NCI-H2081 (cell line): ENCODE data around the gene TRAK1.
"Not testable (repeated sequence)": the region's sequence is repeated elsewhere in the genome, so short reads cannot be mapped to it uniquely, and the experiment has no call there.

Experiments used
- DNase-seq, 2 experiments: peaks; one replicate each; lab custom pipeline; 2025; lab: John Stamatoyannopoulos, UW

The TRAK1 gene, protein sequence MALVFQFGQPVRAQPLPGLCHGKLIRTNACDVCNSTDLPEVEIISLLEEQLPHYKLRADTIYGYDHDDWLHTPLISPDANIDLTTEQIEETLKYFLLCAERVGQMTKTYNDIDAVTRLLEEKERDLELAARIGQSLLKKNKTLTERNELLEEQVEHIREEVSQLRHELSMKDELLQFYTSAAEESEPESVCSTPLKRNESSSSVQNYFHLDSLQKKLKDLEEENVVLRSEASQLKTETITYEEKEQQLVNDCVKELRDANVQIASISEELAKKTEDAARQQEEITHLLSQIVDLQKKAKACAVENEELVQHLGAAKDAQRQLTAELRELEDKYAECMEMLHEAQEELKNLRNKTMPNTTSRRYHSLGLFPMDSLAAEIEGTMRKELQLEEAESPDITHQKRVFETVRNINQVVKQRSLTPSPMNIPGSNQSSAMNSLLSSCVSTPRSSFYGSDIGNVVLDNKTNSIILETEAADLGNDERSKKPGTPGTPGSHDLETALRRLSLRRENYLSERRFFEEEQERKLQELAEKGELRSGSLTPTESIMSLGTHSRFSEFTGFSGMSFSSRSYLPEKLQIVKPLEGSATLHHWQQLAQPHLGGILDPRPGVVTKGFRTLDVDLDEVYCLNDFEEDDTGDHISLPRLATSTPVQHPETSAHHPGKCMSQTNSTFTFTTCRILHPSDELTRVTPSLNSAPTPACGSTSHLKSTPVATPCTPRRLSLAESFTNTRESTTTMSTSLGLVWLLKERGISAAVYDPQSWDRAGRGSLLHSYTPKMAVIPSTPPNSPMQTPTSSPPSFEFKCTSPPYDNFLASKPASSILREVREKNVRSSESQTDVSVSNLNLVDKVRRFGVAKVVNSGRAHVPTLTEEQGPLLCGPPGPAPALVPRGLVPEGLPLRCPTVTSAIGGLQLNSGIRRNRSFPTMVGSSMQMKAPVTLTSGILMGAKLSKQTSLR

DNA sequence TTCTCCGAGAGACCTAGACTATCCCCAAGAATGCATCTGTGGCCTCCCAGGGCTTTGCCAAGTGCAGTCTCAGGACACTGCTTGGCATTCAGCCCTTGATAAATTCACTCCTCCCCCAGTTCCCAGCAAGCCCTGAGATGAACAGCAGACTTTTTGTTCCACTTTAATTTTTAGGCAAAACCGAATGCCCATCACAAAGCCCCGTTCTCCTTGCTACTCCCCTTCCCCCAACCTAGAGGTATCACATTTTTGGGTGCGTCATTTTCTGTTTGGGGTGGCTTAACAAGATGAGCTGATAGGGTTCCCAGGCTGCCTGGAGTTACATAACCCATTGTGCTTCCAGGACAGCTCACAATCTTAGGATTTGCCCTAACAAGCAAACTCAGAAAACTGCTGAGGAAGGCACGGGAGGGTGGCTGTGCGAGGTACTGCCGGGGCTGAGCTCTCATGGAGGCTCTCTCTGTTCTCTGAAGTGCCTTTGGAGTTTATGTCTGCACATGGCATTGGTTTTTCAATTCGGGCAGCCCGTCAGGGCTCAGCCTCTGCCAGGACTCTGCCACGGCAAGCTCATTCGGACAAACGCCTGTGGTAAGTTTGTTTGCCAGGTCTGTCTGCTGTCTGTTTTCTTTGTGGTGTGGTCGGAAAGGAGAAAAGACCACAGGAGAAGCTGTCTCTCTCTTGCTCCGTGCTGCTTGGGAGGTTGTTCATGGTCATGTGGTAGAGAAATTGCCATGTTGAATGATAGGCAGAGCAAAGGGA is at the start of gene TRAK1:
TRAK1 (plus strand) TSS at position 385 of the 759 bp plus-strand sequence; CDS start at position 498, 113 bp downstream.
- no peak for DNase-seq

DNA sequence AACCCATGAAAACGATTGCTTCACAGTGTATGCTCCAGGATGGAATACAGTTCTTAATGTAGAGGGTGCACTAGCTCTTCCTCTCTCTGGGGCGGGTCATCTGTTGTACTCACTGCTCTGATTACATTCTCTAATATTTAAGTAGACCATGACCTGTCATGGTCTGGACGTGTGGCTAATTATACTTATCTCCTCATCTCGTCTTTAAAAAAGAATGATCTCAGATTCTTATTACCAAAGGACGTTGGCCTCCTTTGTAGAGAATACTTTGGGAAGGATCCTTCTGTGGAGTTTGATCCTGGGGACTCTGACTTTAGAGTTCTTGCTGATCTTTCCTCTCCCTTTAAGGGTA is 48.4 kb upstream of the TRAK1 start:
- DNase-seq = no peak

DNA sequence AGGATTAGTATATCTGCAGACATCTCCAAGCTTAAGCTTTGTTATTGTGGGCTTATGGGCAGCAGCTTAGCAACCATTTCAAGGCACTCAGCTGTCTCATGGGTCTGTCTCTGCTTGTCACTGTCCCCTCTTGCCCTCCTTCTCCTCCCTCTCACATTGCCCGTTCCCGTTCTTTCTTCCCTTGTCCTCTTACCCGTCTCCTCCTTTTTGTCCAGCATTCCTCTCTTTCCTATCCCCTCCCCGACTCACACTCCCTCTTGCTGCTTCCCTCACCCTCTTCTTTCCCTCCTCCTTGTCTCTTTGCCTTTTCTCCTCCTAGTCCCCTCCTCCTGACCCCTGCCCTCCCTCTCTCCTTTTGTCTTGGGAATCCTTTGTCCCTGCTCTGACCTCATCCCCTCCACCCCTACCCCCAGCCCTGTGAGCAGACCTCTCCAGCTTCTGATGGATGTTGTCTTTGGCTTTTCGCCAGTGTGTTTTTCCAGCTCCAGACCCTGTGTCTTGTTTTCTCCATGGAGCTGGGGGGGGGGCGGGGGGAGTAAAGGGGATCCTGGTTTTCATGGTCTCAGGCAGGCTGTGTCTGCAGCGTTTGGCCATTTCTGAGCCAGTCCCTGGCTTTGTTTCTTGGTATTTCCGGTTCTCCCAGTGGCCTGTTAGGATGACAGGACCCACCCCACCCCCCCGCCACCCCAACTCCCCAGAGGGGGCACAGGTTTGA is 47.9 kb upstream of the TRAK1 start:
- peak; percentile 26 to 39 for DNase-seq

DNA sequence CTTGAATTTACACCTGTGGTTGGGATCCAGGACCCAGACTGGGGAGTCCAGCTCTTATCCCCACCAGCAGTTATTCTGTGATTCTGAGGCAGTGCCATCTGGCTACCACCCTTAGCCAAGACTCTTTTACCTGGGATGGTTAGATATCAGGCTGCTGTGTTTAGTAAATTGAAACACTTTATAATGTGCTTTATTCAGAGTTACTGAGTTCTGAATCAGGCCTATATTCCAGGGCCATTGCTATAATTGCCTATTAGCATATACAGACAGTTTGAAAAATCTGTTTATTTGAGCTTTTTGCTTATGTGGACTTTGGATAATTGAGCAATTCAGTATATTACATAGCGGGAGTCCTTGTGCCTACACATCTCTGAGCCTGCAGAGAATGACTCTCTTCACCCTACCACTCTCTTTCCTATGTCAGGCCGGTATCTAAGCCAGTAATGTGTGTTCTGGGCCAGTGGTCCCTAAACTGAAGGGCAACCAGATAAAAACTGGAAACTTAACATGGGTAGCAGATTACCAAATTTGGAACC is 45.4 kb upstream of the TRAK1 start:
- DNase-seq = no peak

DNA sequence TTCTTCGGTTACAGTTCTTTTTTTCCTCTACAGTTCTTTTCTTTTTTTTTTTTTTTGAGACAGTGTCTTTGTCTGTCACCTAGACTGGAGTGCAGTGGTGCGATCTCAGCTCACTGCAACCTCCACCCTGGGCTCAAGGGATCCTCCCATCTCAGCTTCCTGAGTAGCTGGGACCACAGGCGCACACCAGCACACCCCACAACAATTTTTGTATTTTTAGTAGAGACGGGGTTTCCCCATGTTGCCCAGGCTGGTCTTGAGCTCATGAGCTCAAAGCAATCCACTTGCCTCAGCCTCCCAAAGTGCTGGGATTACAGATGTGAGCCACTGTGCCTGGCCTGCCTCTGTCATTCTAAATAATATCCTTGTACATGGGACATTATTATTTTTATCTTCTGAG is 42.6 kb upstream of the TRAK1 start:
- DNase-seq = not testable (repeated sequence)

DNA sequence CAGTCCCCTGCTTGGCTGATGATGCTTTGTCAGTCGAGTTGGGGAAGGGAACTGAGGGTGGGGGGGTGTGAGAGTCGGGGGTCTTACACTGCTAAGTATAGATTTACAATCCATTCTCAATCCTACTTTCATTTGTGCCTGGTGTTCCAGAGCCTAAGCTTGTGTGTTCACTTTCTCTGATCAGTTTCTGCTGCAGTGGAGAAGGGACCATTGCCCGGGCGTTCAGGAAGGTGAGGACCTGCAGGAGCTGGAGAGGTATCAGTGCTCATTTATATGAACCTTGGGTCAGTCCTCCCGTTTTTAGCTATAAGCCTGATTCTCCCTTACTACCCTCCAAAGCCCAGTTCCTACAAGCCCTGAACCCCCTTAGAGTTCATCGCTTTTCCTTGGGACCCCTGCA is 41.0 kb upstream of the TRAK1 start:
- DNase-seq = no peak

DNA sequence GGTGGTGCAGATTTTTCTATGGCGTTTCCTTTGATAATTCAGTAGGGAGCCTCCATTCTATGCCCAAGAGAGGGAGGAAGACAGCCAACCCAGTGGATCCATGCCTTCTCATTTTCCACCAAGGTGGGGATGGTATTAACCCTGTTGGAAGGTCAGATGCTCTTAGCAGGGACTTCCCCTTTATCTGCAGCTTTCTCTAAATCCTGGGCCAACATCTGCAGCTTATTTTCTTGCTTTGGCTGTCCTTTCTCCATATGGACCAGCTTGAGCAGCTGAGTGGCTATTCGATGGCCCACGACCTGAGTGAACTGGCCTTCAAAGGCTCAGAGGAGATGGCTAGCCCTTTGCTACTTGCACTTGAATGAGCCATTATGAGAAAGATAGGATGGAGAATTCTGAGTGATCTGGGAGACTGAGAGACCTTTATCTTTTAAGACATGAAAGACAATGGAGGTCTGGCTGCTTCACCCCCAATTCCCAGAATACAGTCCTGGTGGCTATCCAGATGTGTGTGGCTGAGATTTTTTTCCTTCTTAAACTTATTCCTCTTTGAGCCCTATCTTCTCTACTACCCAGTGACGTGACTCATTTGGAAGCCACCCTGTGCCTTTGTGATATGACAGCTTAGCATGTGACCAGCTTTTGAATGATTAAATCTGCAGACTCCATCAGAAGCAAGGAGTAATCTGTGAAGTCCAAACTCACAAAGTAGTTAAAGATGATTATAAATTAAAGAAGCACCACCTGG is 39.6 kb upstream of the TRAK1 start:
- DNase-seq = no peak

DNA sequence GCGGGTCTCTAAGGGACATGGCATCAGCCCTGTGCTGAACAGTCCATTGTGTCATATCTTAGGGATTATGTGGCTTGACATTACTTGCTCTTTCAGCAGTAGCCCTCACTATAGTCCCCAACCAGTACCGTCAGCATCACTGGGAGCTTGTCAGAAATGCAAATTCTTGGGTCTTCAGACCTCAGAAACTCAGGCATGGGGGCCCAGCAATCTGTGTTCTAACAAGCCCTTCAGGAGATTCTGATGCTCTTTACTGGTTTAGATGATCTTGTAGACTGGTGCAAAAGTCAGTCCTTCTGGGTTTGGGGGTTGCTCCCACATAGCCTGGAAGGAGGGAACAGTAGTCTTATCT is 39.0 kb upstream of the TRAK1 start:
- no peak for DNase-seq

DNA sequence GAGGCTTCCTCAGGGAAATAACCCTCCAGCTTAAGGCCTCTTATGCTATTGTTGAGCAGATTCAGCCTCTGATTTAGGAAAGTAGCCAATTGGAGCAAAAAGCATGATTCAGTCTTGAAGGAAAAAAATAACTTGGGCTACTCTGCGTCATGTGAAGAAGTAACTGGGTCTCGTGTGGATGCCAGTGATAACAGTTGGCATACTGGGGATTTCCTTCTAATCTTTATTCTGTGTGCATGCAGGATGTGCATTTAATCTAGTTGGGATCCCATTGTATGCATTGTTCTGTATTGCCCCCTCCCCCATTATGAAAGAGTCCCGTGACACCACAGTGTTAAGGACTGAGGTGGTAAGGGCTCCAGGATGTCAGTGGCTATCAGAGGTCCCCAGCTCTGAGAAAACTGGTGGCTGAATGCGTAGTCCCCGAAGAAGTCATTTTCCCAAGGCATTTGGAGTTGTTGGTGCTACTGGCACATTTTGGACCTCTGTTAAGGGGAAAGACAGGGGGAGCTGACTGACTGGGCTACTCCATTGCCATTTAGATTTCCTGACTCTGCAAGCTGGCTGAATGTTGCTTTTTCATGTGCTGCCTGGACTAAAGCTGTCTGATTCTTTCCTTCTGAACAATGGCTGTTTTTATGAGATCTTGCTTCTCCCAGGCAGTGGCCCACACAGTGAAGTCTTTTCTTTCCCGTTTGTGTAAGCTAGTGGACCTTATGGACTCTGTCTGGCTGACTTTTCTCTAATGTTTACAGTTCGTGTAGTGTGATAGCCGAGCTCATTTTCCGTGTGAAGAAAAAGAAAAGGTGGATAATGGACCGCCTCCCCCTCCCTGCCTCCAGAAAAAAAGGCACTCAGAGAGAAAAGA is 38.4 kb upstream of the TRAK1 start:
- DNase-seq = no peak

DNA sequence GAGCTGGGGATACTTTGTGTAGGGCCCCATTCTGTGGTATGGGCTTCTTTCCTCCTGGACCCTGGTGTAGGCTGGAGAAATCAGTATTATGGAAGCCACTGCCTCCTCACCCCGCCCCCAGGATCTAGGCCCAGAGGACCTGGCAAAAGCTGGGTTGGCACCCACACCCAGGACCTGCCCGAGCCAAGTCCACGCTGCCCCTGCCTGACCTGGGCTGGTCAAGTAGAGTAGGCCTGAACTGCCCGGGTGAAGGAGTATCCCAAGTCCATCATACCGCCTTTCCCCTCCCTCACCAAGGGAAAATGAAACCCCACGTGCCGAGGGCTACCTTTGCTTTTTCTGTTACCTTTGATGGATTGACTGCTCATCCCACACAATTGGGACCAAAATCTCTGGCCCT is 37.7 kb upstream of the TRAK1 start:
- DNase-seq = no peak

DNA sequence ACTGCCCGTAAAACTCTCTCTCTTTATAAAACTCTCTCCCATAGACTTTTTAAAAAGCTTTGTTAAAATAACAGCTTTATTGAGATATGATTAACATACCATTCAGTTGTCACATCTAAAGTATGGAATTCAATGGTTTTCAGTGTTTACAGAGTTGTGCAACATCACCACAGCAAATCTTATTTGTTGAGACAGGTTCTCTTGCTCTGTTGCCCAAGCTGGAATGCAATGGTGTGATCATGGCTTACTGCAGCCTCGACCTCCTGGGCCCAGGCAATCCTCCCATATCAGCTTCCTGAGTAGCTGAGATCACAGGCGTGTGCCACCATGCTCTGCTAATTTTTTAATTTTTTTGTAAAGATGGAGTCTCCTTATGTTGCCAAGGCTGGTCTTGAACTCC is 35.9 kb upstream of the TRAK1 start:
- DNase-seq = no peak

DNA sequence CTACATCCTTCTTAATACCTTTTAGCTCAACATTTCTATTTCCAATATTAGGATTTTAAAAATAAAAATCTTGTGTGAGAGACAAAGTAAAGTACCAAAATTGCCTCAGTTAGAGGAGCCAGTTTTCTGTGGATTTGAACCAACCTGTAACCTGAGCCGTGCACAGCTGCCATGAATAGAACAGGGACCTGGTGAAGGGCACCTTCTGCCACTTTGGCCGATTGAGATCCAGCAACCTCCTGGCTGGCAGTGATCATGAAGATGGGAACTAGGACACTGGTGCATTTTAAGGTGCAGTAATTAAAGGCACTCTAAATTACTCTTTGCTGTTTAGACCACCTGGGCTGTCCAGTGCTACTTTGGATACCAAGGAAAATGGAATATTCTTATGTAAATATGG is 34.3 kb upstream of the TRAK1 start:
- no peak for DNase-seq

DNA sequence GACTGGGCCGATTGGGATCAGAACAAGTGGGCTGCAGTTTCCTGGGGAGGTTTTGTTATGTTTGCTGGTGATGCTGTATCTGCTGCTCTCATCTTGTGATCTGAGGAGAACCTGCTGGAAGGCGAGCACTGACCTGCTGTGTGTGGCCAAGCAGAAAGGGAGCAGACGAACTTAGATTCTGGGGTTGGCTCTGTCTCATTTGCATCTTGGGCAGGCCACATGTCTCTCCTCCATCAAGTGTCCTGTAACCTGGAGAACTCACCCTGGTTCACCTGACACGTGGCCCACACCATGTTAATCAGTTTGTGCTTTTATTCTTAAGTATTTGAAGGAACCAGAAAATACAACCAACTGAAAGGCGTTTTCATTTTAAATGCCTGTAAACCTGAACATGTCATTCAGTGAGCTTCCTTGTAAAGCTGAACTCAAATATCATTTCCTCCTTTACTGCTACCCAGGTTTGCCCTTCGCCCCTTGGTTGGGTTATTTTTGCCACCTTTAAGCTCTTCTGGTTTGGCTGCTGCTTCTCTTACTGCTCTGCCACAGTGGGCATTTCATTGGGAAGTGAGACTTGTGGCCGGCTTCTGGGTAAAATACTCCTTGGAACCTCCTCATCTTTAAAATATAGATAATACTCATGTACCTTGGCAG is 33.5 kb upstream of the TRAK1 start:
- DNase-seq = no peak

DNA sequence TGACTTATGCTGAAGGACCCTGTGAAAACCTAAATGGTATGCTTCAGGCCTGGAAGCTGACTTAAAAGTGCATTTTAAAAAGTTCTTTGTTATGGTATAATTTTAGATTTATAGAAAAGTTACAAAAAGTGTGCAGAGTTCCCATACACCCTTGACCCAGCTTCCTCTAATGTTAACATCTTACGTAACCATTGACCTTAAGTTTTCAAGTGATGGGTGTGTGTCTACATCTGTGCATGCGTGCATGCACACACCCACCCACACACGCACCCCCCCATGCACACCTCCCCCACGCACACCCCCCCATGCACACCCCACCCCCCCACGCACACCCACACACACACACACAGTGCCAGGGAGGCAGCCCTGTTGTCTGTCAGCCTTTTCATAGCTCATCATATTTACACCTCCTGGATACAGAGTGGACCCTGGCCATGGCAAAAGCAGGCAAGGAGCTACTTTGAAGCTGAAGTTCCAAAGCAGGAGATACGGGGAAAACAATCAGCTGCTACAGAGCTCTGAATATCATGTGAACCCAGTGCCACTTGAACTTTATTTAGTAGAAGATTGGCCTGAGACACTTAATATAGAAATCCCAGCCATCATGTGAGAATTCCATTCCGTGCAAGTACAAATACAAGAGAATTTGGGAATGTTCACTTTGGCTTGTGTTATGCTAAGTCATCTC is 30.0 kb upstream of the TRAK1 start:
- DNase-seq = no peak

DNA sequence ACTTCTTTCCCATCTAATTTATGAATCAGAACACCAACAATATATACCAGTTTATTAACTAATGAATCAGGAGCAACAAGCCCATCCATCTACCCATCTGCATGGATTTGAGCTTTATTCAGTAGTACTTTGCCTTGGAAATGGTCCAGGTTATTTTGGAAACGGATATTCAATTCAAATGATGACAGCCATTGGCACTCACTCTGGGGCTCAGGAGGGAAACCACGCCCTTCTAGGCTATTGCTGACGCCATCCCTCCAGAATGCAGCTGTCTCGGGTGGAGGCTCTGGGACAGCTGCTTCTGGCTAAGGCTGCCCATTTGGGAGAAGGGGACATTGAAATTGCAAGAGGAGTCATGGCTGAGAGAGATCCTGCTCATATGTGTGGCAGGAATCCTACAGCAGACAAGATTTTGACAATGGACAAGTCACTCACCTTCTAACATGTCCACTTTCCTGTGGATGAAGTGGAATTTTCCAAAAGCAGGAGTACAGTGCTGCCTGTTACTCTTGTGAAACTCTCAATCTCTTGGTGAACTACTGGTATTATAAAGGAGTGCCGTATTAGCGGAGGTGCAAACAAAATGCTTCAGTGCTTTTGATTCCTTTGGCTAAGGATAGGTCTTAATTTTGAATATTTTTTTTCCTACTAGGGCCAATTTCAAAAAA is 29.3 kb upstream of the TRAK1 start:
- DNase-seq = no peak

DNA sequence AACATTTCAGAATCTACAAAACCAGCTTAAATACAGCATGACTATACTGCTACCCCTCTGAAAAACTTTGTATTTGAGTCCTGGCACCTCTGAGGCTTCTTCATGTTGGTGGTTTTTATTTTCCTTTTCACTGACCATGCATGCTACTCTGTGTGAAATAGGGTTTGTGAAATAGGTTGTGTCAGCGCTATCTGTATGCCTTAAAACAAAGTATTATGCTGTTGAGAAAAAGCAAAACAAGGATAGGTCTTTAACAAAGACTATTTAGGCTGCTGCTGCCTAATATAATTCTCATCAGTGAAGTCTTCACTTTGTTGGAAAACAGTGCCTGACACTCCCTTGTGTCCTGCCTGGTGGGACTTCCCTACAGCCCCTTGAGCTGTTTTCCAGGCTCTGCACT is 28.7 kb upstream of the TRAK1 start:
- DNase-seq = no peak

DNA sequence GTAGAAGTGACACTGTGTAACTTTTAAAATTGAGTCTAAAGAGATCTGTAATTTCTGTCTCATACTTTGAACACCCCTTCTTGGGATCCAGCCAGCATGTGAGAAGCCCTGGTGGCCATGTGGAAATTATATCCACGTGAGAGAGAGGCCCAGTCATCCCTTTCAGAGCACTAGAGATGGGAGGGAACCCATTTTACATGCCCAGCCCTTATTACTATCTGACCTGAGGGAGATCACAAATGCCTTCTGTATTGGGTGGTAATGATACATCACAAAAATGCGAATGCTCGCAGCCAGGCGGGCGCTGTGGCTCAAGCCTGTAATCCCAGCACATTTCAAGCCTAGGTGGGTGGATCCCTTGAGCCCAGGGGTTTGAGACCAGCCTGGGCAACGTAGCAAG is 27.3 kb upstream of the TRAK1 start:
- DNase-seq = no peak

DNA sequence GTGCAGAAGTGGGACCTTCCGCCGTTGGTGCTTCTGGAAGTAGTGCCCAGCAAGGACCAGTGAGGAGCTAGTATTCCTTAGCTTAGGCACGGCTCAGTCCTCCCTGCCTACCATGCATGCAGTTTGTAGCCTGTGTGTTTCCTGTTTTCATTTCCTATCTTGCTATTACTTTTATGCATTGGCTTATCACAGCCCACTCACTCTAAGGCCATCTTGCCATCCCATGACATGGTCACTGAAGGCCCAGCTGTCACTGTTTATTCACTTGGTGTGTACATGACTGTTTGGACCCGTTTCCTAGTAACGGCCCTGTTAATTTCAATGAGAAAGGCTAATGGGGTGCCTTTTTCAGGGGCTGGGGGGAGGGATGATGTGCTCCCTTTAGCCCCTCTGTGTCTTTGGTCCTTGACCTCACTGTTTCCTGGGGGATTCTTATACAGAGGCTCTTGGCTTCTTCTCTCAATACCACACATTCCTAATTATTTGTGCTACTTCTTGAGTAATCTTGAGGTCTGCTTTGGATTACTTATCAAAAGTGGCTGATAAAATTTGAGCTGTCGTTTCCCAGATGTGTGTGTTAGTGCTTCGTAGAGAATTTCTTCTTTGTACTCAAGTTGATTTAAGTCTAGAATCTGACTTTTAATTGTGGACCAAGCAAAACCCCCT is 24.5 kb upstream of the TRAK1 start:
- DNase-seq = peak; percentile 14 to 20
